MCF 10A (cell line): ENCODE data around the gene TNS1. TPM values are rescaled to one million over a fixed set of nuclear protein-coding genes. Genes with fewer than 3 reads are reported as not detected.
A peak's percentile ranks its signal among the peaks of the same experiment; 100 is the strongest.

Experiments
- BruUV-seq: library from RNA; stranded (reverse); fragments of 400-500 nt; replicated peaks from 2 replicates; lab custom pipeline; 2021; lab: Mats Ljungman, UMichigan
- CTCF ChIA-PET: fragments of 300-600 bp; sonication (Branson Sonifier 250); formaldehyde crosslinking; extraction: SDS; loops from one replicate; lab custom pipeline; 2021; ENCODE audit warnings: antibody characterized with exemption, inconsistent platforms; lab: Yijun Ruan, JAX
- POLR2A ChIA-PET: fragments of 300-600, 350-650 bp; sonication (Branson Sonifier 250); formaldehyde crosslinking; extraction: SDS; loops from one replicate; lab custom pipeline; 2020; ENCODE audit warnings: antibody characterized with exemption, inconsistent platforms; lab: Yijun Ruan, JAX
- DNase-seq: peaks from one replicate; pipeline ENCODE4 v3.0.0-alpha.2; 2018; ENCODE audit not compliant: unreplicated experiment
- H3K27ac Mint-ChIP-seq: one replicate; pipeline ENCODE4 v1.8.0; 2022; ENCODE audit warnings: mild to moderate bottlenecking, low read depth, mixed read lengths; ENCODE audit not compliant: unreplicated experiment
- H3K27me3 Mint-ChIP-seq: one replicate; pipeline ENCODE4 v1.8.0; 2022; ENCODE audit warnings: mixed read lengths; ENCODE audit not compliant: insufficient read depth, unreplicated experiment
- H3K36me3 Mint-ChIP-seq: one replicate; pipeline ENCODE4 v1.8.0; 2022; ENCODE audit warnings: mild to moderate bottlenecking, moderate library complexity, mixed read lengths; ENCODE audit not compliant: insufficient read depth, unreplicated experiment
- H3K4me1 Mint-ChIP-seq: one replicate; pipeline ENCODE4 v1.8.0; 2022; ENCODE audit warnings: mixed read lengths; ENCODE audit not compliant: insufficient read depth, unreplicated experiment
- H3K4me3 Mint-ChIP-seq: one replicate; pipeline ENCODE4 v1.8.0; 2022; ENCODE audit warnings: mild to moderate bottlenecking, moderate library complexity, mixed read lengths; ENCODE audit not compliant: unreplicated experiment
- H3K9me3 Mint-ChIP-seq: one replicate; pipeline ENCODE4 v1.8.0; 2022; ENCODE audit warnings: mixed read lengths; ENCODE audit not compliant: unreplicated experiment
- CTCF ChIP-seq: fragments of 200-600 bp; IDR thresholded peaks from one replicate; pipeline ENCODE4 v1.8.0; 2022; ENCODE audit warnings: antibody characterized with exemption, mild to moderate bottlenecking; ENCODE audit not compliant: unreplicated experiment
- intact Hi-C: fragments of 100-400 bp; cut with micrococcal nuclease; formaldehyde crosslinking; loops from 2 replicates; pipeline ENCODE4 v1.14.1; 2022
- total RNA-seq: library from RNA; stranded (reverse); gene quantifications from 2 replicates; pipeline ENCODE4 v1.2.3, GENCODE V29; 2022

TNS1 gene
- total RNA-seq, 1 experiment from 2014 or later, result 3.3 TPM

GRCh38 chr2:217944366-217944765, 58.4 kb downstream of the TNS1 start:
- H3K27me3 Mint-ChIP-seq, result peaks cover 38% of the 10 kb centered on the region
- H3K4me3 Mint-ChIP-seq, result no peak overlapping the region
- no peak for DNase-seq
- H3K9me3 Mint-ChIP-seq, result no peaks in the 10 kb centered on the region
- H3K27ac Mint-ChIP-seq, result no peak overlapping the region
- intact Hi-C loops, result no loop called here
- H3K4me1 Mint-ChIP-seq, result no peaks in the 10 kb centered on the region
- no peak for TF ChIP-seq CTCF
- ChIA-PET CTCF (interaction anchor here (1.6 kb wide), 1 partner anchor 156 kb away, joined by 6 read pairs; no protein-coding TSS in a partner anchor), POLR2A (no interaction called here)
- no TSS peak for BruUV-seq
- peaks cover 6% of the 10 kb centered on the region for H3K36me3 Mint-ChIP-seq

GRCh38 chr2:217943446-217944321, 59.1 kb downstream of the TNS1 start:
- Mint-ChIP-seq H3K36me3 (peaks cover 6% of the 10 kb centered on the region), H3K4me1 (no peaks in the 10 kb centered on the region), H3K9me3 (no peaks in the 10 kb centered on the region), H3K27me3 (peaks cover 38% of the 10 kb centered on the region), H3K27ac (no peak overlapping the region), H3K4me3 (no peak overlapping the region)
- no peak for TF ChIP-seq CTCF
- DNase-seq, result peak; percentile 29
- ChIA-PET CTCF (interaction anchor here (0.8 to 1.6 kb wide), 3 partner anchors 46 to 157 kb away, joined by 3 to 6 read pairs (median 6); no protein-coding TSS in a partner anchor), POLR2A (no interaction called here)
- intact Hi-C loops, result no loop called here
- BruUV-seq, result no TSS peak

- Mint-ChIP-seq H3K36me3 (peaks cover 6% of the 10 kb centered on the region), H3K27ac (no peak overlapping the region), H3K9me3 (no peaks in the 10 kb centered on the region), H3K4me1 (no peaks in the 10 kb centered on the region), H3K27me3 (peaks cover 37% of the 10 kb centered on the region), H3K4me3 (no peak overlapping the region)
- intact Hi-C loops, result no loop called here
- CTCF ChIA-PET, result interaction anchor here (0.6 to 1.2 kb wide), 3 partner anchors 47 to 157 kb away, joined by 3 to 6 read pairs (median 3); no protein-coding TSS in a partner anchor
- no peak for DNase-seq
- POLR2A ChIA-PET, result no interaction called here
- TF ChIP-seq CTCF, result no peak
- no TSS peak for BruUV-seq
Observed at GRCh38 chr2:217942731-217943335, 60.0 kb downstream of the TNS1 start.
